WTC11 (cell line): ENCODE measurements around the gene SLC25A19.

Source experiments
- AFF4 ChIP-seq: sonication (generic); formaldehyde crosslinking; IDR thresholded peaks from 2 replicates; pipeline ENCODE4 v1.8.1; 2023; ENCODE audit warnings: mild to moderate bottlenecking, missing genetic modification reagents, borderline replicate concordance
- ATF2 ChIP-seq: sonication (generic); formaldehyde crosslinking; IDR thresholded peaks from 2 replicates; pipeline ENCODE4 v1.8.1; 2022; ENCODE audit warnings: low read depth, missing genetic modification reagents, borderline replicate concordance
- ATF3 ChIP-seq: sonication (generic); formaldehyde crosslinking; conservative IDR thresholded peaks from 2 replicates; pipeline ENCODE4 v1.8.1; 2022; ENCODE audit warnings: mild to moderate bottlenecking, missing genetic modification reagents
- CTCF ChIP-seq: fragments of 200-600 bp; IDR thresholded peaks from 2 replicates; pipeline ENCODE4 v1.8.0; 2022; ENCODE audit warnings: antibody characterized with exemption
- E2F4 ChIP-seq: sonication (generic); formaldehyde crosslinking; IDR thresholded peaks from 2 replicates; pipeline ENCODE4 v1.8.1; 2022; ENCODE audit warnings: low read depth, mild to moderate bottlenecking, moderate library complexity, missing genetic modification reagents, borderline replicate concordance
- FOXJ3 ChIP-seq: sonication (generic); formaldehyde crosslinking; IDR thresholded peaks from 2 replicates; pipeline ENCODE4 v1.9.0; 2021; ENCODE audit warnings: missing genetic modification reagents, mild to moderate bottlenecking, borderline replicate concordance
- FOXP1 ChIP-seq: sonication (generic); formaldehyde crosslinking; IDR thresholded peaks from 2 replicates; pipeline ENCODE4 v1.8.0; 2022; ENCODE audit warnings: missing genetic modification reagents, mild to moderate bottlenecking, moderate library complexity, borderline replicate concordance
- SP1 ChIP-seq: sonication (generic); formaldehyde crosslinking; conservative IDR thresholded peaks from 2 replicates; pipeline ENCODE4 v1.8.1; 2022; ENCODE audit warnings: missing genetic modification reagents
- TF ChIP-seq, protein P1 (sequence below): sonication (generic); formaldehyde crosslinking; IDR thresholded peaks from 2 replicates; pipeline ENCODE4 v1.8.0; 2022; ENCODE audit warnings: mild to moderate bottlenecking, missing genetic modification reagents
- TF ChIP-seq, protein P2 (sequence below): sonication (generic); formaldehyde crosslinking; IDR thresholded peaks from 2 replicates; pipeline ENCODE4 v1.8.0; 2022; ENCODE audit warnings: mild to moderate bottlenecking, missing genetic modification reagents
- TF ChIP-seq, protein P3 (sequence below): fragments of 250-450 bp; sonication (Bioruptor Pico); IDR thresholded peaks from 2 replicates; pipeline ENCODE4 v1.8.0; 2021; ENCODE audit warnings: mild to moderate bottlenecking

- no peak for TF ChIP-seq ATF2 (CRISPR knock-in tag)
- TF ChIP-seq CTCF, result no peak
- no peak for TF ChIP-seq FOXP1 (CRISPR knock-in tag)
- no peak for TF ChIP-seq E2F4 (CRISPR knock-in tag)
- TF ChIP-seq AFF4, result no peak
- TF ChIP-seq, protein P1, sequence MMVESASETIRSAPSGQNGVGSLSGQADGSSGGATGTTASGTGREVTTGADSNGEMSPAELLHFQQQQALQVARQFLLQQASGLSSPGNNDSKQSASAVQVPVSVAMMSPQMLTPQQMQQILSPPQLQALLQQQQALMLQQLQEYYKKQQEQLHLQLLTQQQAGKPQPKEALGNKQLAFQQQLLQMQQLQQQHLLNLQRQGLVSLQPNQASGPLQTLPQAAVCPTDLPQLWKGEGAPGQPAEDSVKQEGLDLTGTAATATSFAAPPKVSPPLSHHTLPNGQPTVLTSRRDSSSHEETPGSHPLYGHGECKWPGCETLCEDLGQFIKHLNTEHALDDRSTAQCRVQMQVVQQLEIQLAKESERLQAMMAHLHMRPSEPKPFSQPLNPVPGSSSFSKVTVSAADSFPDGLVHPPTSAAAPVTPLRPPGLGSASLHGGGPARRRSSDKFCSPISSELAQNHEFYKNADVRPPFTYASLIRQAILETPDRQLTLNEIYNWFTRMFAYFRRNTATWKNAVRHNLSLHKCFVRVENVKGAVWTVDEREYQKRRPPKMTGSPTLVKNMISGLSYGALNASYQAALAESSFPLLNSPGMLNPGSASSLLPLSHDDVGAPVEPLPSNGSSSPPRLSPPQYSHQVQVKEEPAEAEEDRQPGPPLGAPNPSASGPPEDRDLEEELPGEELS, result no peak
- TF ChIP-seq SP1, result no peak
- TF ChIP-seq, protein P2, sequence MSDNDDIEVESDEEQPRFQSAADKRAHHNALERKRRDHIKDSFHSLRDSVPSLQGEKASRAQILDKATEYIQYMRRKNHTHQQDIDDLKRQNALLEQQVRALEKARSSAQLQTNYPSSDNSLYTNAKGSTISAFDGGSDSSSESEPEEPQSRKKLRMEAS (CRISPR knock-in tag), result no peak
- TF ChIP-seq FOXJ3, result no peak
- TF ChIP-seq, protein P3, sequence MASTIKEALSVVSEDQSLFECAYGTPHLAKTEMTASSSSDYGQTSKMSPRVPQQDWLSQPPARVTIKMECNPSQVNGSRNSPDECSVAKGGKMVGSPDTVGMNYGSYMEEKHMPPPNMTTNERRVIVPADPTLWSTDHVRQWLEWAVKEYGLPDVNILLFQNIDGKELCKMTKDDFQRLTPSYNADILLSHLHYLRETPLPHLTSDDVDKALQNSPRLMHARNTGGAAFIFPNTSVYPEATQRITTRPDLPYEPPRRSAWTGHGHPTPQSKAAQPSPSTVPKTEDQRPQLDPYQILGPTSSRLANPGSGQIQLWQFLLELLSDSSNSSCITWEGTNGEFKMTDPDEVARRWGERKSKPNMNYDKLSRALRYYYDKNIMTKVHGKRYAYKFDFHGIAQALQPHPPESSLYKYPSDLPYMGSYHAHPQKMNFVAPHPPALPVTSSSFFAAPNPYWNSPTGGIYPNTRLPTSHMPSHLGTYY (CRISPR knock-in tag), result no peak
- no peak for TF ChIP-seq ATF3 (CRISPR knock-in tag)
Measured at GRCh38 chr17:75326226-75326848, 37.1 kb upstream of the SLC25A19 start.
